Limb (tissue), 2 donors: ENCODE data around the gene MYH2.
"Not testable (repeated sequence)": the region's sequence is repeated elsewhere in the genome, so short reads cannot be mapped to it uniquely, and the experiment has no call there.

Source experiments
- DNase-seq, 2 donors: peaks; one replicate each; pipeline ENCODE4 v3.0.0-alpha.2; 2016; ENCODE audit errors: extremely low spot score in 2 of 2

MYH2 gene

DNA sequence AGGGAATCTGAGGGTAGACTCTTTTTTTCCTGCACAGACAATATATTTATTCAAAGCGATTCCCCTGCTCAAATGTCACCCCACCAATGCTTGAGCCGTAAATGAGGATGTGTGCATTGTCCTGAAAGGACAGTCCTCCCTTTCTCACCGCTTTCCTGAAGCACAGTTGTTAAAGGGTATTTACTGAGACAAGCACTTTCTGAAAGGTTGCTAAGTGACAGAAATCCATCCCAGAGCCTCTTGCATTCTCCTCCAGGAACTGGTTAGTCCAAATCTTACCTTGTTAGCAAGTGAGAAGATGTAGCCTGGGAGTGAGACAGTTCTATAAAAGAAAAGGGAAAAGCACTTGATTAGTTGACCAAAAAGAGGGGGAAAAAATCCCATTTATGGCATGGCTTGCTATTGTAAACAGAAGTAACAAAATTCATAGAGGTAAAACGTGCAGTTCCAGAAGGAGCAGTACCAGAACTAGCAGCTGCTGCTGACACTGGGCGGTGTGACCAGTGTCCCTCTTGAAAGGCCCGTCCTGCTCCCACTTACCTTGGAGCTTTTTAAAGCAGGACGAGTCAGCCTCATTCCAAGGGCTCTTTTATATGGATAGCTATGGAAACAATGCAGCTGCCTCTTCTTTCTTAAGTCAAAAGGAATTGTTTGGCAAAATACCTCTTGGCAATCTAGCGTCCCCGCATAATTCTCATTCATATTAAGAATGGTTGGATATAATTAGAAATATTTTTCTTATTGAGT is at the start of gene MYH2:
TSS of gene MYH2 (minus strand) at position 563 of the 747 bp plus-strand sequence. CDS start 1,738 bp downstream, outside the sequence.
- no peak for DNase-seq

DNA sequence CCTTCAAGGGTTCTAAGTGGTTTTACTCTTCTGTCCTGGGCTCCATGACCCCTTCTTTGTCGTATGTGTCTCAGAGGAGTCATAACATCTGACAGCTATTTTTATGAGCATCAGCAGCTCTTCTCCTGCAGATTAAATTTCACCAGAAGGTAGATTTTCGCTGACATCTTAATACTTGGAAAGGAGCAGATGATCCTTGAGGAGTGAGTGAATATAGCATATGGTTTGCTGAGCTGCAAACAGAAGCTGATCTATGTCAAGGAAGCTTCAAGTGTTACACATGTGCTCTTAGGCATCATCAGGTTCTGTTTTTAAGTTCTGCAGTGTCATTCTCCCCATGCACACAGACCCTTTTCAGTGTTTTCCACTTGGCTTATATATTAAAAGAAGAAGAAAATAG is 49.2 kb upstream of the MYH2 start:
- DNase-seq = no peak

DNA sequence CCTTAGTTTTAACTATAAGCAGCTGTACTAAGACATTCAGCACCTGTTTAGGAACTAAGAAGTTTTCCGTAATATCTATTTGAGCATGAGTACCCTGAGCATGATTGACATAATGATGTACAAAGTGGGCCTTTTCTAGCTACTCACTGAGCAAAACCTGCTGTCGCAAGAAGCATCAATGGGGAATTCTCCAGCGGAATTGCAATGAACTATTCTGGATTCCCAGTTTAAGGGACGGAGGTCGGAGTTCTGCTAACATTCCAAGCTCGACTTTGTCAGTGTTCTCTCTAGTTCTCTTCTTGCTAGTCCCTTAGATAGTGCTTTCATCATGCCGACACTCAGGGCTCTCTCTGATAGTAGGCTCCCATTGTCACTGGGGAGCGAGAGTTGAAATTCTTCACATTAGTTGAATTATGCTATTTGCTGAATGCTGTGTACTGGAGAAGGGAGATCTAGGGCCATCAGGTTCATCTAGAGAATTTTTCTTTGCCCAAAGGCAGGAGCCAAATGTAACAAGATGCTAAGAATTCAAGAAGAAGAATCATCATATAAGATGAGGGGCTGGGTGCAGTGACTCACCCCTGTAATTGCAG is 40.2 kb upstream of the MYH2 start:
- DNase-seq = no peak

DNA sequence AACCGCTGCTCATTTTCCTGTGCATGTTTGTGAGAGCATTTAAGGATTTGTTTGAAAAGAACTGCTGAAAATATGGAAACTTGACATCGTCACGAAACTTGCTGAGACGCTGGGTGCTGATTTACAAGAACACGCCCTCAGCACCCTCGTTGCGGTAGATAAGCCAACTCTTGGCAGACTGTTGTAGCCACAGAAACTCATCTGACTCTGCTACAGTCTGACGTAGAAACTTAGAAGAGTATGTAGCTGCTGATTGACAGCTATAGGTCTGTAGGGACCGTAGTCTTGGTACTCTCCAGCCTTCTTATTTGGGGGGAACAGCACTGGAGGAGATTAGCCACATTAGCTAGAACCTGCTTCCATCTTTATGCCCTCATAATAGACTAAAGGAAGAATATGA is 36.1 kb upstream of the MYH2 start:
- no peak for DNase-seq

DNA sequence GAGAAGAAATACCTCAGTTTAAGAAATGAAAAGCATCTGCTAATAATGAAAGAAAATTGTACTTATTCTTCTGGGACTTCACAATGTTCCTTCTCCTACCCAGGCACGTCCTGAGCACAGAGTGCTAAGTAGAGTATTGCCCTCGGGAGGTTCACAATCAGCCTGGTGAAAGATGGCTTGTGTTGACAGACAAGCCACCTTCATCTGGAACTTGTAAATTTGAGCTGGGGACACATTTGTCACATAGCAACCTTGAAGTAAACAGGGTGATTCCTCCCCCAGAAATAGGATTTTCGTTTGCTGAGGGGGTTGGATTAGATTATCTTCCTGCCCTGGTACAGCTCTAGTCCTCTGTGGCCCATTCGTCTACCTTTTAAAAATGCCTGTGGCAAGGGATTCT is 34.4 kb upstream of the MYH2 start:
- DNase-seq = no peak

DNA sequence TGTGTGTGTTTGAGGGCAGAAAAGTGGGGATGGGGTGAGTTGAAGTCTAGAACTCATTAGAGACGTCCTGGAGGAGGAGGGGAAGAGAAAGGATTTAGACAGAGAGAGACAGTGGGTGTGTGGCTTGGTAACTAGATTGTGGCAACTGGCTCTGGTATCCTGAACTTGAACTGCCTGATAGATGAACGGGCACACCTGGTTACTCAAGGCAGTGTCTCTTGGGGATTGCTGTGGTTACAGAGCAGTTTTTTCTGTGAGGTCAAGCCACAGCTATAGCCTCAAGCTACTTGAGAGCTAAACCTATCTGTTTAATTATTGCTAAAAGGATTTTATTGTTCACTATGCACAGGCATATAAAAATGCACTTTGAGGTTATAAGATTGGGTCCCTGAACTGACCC is 29.8 kb upstream of the MYH2 start:
- no peak for DNase-seq

DNA sequence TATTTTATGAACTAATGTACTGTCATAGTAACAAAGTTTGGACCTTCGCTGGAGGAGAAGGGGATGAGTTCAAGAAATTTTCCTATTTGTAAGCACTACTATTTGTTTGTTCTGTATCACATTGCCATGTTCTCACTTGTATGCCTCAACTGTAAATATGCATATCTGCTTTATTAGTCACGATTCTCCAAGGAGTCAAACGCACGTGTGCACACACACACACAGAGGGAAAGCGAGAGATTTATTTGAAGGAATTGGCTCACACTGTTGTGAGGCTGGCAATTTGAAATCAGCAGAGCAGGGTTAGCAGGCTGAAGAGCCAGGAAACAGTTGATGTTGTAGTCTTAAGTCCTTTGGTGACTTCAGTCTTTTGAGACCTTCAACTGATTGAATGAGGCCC is 24.9 kb upstream of the MYH2 start:
- no peak for DNase-seq

DNA sequence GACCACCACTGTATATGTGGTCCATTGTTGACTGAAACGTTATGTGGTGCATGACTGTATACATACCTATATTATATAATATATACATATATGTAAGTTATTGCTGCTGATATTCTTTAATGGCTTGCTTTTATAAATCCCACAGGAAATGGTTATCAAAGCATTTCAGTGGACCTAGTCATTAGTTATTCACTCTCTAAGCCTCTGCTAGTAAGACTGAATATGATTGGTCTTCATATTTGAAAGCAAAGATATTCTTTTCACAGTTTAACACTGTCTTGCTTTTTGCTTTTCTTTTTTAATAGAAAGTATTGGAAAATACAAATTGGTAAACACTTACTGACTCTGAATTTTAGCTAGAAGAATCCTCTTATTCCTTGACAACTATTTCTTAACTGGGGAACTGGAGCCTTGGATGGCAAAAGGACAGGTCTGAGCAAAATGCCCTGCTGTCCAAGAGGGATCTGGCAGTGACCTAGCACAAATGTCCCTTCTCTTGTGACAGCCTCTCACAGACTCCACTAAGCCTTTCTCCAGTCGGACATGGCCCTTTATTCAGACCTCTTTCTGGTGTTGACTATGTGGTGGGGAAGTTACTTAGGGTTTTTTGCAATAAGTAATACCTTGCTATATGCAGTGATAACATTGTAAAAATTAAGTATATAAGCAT is 14.7 kb upstream of the MYH2 start:
- no peak for DNase-seq

DNA sequence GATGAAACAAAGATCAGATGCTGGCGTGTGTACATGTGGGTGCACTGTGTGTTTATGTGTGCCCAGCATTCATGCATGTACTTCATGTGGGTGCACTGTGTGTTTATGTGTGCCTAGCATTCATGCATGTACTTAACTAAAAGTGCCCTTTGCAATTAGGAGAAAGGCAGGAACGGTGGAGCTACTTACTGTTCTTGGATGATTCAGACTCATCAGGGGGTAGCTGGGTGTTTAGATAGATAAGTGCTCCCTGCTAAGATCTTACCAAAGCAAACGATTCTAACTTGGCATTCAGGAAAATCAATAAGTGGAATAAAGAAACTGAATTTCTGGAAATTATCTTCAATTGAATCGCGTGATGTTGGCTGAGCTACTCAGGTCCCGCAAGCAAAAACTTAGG is 8.6 kb upstream of the MYH2 start:
- no peak for DNase-seq

DNA sequence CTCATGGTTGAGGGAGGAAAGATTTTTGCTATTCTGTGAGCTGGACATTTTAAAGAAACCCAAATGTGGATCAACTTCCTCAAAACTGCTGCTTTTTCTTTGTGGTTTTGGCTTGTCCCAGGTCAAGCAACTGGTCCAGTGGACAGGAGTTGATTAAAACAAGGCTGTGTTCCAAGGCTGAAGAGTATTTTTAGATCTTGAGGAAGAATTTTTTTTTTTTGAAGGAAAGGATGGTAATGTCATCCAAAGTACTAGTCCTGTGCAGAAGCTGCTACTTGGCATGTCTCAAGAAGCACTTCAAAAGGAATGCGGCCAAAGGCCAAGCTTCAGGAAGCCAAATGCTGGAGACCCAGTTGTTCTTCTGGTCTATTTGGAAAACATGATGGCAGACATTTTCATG is 8.0 kb upstream of the MYH2 start:
- DNase-seq = peak in 1 of 2 donors; percentile 3

DNA sequence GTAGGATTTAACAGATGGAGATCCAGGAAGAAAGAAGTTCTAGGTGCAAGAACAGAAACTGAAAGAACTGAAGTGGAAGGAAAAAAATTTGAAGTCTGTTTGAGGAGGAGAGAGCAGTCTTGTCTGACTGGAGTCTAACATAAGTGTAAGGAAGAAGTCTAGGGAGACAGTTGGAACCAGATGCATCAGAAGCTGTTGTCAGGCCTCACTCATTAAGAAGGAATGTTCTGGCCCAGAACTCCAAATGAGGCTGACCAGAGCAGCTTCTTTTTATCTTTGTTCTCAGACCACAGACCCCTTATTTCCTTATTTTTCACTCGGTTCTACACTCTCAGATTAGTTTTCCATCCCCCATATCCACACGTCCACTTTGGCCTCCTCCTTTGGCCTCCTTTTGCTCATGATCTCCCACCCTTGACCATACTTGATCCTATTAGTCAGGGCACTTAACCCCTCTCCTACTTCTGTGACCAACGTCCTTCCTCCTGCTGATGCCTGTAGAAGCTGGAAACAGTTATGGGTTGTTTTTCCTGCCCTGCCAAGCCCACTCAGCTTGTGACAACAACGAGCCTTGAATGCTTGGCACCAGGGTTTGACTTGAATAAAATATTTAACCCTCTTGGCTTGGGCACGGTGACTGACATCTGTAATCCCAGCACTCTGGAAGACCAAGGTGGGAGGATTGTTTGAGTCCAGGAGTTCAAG is 7.0 kb upstream of the MYH2 start:
- DNase-seq = no peak

DNA sequence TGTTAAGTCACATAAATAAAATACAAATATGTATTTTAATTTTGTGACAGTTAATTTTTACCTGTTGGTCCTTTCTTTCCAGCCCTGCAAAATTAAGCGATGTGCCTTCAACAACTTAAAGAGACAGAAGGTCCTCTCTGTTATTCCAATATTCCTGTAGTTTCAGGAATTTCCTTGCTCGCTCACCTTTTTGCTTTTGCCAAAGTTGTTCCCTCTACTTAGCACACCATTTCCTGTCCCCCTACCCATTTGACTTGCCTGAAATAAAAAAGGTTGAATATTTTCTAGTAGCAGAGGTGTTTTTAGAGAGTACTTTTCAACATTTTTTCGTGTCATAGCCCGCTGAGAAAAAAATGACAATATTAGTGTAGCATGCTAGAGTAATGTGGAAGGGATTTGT is 556 bp upstream of the MYH2 start:
- DNase-seq = no peak

DNA sequence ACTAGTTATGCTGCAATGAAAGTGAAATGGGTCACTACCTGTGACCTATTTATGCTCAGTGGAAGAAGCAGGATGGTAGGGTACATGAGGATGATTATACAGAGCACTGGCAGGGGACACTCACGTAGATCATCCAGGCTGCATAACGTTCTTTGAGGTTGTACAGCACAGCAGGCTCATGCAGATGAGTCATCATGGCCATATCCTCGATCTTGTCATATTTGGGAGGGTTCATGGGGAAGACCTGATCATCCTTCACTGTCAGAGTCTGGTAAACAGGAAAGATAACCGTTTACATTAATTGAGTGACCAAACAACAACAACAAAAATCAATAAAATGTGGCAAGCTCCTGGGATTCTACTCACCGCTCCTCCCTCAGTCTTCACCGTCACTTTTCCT is 2.1 kb downstream of the MYH2 start:
- no peak for DNase-seq

DNA sequence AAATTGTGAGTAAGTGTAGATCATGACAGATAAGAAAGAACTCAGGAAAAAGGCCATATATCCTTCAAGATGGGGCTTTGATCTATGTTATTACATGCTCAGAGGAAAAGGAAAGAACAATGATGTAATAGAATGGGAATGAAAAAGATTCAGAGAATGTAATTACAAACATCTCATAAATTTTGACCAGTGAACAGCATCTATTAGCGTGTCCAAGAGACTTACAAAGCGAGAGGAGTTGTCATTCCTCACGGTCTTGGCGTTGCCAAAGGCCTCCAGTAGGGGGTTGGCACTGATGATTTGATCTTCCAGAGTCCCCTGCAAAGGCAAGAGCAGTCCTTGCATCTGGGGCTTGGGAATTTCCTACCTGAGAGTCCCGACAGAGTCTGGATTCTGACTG is 6.0 kb downstream of the MYH2 start:
- not testable (repeated sequence) for DNase-seq

DNA sequence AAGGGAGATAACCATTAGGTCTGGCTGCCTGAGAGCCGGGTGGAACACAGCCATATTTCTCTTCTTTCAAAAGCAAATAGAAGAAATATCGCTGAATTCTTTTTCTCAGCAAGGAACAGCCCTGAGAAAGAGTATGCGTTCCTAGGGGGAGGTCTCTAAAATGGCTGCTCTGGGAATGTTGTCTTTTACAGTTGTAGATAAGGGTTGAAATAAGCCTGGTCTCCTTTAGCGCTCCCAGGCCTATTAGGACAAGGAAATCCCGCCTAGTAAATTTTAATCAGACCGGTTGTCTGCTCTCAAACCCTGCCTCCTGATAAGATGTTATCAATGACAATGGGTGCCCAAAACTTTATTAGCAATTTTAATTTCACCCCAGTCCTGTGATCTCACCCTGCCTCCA is 8.3 kb downstream of the MYH2 start:
- DNase-seq = not testable (repeated sequence)

DNA sequence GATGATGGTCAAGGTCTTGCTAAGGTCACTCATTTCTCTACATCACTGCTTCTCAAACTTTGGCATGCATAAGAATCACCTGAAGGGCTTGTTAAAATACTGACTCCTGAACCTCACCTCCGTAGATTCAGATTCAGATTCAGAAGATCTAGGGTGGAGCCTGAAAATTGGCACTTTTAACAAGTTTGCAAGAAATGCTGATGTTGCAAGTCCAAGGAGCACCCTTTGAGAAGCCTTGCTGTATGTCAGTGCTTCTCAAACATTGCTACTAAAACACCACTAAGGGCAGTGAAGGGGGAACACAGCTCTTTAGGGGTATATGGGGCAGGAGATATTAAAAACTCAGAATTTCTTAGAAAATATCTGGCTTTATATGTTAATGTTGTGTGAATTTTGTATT is 17.4 kb downstream of the MYH2 start:
- DNase-seq = no peak

DNA sequence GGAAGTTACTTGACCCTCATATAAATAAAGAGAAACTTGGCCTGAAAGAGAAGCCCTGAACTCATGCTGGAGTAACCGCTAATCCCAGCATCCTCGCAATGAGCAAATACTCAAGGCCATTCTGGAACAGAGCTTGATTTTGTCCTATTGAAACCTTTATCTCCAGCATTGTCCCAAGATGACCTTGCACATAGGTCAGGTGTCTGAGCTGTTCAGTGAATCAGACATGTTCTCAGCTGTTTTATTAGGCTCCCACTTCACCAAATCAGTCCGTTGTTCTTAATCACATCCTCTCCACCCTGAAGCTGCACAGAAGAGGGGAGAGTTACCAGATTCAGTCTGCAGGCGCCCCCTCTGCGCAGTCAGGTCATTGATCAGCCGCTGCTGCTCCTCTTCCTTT is 22.0 kb downstream of the MYH2 start:
- DNase-seq = no peak

DNA sequence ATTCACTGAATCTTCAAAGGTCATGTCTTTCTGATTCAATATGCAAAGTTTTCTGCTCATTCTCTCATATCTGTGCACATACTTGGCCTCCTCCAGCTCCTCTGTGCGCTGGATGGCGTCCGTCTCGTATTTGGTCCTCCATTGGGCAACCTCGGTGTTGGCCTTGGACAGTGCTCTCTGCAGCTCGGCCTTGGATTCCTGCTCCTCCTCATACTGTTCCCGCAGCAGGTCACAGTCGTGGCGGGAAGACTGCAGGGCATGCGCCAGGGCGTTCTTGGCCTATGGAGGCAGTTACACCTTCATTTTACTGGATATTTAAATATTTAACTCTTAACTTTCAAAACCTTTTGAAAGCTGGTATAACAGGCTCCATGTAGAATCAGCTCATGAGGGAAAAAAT is 22.9 kb downstream of the MYH2 start:
- no peak for DNase-seq

DNA sequence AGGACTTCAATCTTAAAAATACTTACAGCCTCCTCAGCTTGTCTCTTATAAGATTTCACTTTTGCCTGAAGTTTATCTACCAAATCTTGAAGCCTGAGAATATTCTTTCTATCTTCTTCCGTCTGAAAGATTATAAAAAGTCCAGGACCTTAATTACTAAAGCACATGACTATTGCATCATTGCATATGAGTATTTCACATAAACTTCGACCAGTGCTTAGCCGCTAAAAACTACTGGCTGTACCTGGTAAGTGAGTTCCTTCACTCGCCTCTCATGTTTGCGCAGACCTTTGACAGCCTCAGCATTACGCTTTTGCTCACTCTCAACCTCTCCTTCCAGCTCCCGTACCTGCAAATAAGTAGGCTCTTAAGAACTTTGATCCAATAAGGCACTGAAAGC is 26.4 kb downstream of the MYH2 start:
- DNase-seq = no peak

DNA sequence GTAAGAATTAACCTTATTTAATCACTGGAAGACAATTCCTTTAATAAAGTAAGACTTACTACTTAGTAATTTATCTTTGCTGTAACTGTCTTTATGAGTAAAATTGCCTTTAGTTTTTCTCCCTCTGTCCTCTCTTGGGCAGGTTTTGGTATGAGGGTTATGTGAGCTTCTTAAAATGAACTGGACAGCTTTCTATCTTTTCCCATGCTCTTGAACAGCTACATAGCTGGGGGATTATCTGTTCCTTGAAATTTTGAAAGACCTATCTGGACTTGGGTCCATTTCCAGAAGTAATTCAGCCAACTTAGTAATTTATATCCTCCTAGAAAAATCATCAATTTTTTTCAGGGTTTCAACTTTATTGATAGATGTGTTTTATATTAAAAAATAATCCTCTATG is 27.5 kb downstream of the MYH2 start:
- no peak for DNase-seq

DNA sequence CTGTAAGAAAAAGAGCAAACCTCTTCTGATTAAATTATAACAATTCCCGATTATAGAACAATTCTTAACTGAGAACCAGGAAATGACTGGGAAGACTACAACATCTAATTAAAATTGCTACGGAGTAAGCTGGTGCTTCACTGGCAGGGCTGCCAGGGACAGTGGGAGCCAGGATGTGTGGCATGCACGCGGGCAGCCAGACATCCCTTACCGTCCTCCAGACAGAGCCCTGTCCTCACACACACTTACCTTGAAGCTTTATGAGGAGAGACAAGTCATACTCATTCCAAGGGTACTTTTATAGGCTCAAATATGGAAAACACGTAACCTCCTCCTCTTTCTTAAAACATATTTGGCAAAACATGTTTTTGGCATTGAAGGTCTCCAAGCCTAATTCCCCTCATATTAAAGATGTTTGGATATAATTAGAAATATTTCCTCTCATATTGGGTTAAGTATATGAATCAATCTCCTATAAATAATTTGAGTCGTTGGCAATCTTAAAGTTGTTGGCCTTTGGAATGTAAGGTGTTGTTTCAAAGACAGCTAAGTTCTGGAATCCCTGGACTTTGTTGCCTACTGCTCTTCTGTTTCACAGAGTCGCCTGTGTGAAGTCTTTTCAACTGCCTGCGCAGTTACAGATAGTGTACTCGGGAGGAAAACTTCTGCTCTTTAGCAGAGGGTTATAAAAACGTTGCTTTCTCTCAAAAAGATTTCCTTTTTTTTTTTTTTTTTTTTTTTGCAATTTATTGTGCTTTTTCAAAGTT is 31.0 kb downstream of the MYH2 start, which contains the start of gene MYH1:
TSS of gene MYH1 (minus strand) at position 272 of the 767 bp plus-strand sequence. CDS start 1,900 bp downstream, outside the sequence.
- DNase-seq = no peak
